Activated CD8-positive, alpha-beta memory T cell treated with anti-CD3 and anti-CD28 coated beads for 24 hours (primary cell): ENCODE results near the gene SNCB.

Experiments used
- DNase-seq: peaks from one replicate; pipeline ENCODE4 v3.0.0-alpha.2; 2020

Gene SNCB

GRCh38 chr5:176629853-176630680 is at the start of gene SNCB, which contains the start of gene EIF4E1B:
SNCB (minus strand) TSS chr5:176630534; CDS start chr5:176629654, 880 bp downstream.
EIF4E1B (plus strand) TSS chr5:176630675; CDS start chr5:176642788, 12,113 bp downstream.
- peak; percentile 81 for DNase-seq

- no peak for DNase-seq
Measured at GRCh38 chr5:176679365-176680225, 49.3 kb upstream of the SNCB start.

GRCh38 chr5:176678584-176678983 is 48.2 kb upstream of the SNCB start:
- DNase-seq, result no peak

- no peak for DNase-seq
Measured at GRCh38 chr5:176677209-176677939, 47.0 kb upstream of the SNCB start.

- DNase-seq, result no peak
Measured at GRCh38 chr5:176676361-176676824, 46.1 kb upstream of the SNCB start.

- DNase-seq, result no peak
Measured at GRCh38 chr5:176675676-176676360, 45.5 kb upstream of the SNCB start.

- DNase-seq, result no peak
Measured at GRCh38 chr5:176674799-176675198, 44.5 kb upstream of the SNCB start.

GRCh38 chr5:176673651-176674583 is 43.6 kb upstream of the SNCB start:
- DNase-seq, result no peak

GRCh38 chr5:176671890-176672747 is 41.8 kb upstream of the SNCB start:
- no peak for DNase-seq

GRCh38 chr5:176671399-176671798 is 41.1 kb upstream of the SNCB start:
- no peak for DNase-seq

- no peak for DNase-seq
Measured at GRCh38 chr5:176670449-176670848, 40.1 kb upstream of the SNCB start.

- no peak for DNase-seq
Measured at GRCh38 chr5:176667637-176668036, 37.3 kb upstream of the SNCB start.

- DNase-seq, result no peak
Measured at GRCh38 chr5:176665517-176665916, 35.2 kb upstream of the SNCB start.

GRCh38 chr5:176664886-176665285 is 34.6 kb upstream of the SNCB start:
- DNase-seq, result no peak

- DNase-seq, result no peak
Measured at GRCh38 chr5:176664479-176664878, 34.1 kb upstream of the SNCB start.

- no peak for DNase-seq
Measured at GRCh38 chr5:176663566-176663965, 33.2 kb upstream of the SNCB start.

- DNase-seq, result no peak
Measured at GRCh38 chr5:176662371-176663333, 32.3 kb upstream of the SNCB start.

- no peak for DNase-seq
Measured at GRCh38 chr5:176661676-176662075, 31.3 kb upstream of the SNCB start.
